Measurements from ENCODE around the gene BPIFB1. TPM values are rescaled to one million over a fixed set of nuclear protein-coding genes. Genes with fewer than 3 reads are reported as not detected.

The BPIFB1 gene
- total and polyA plus RNA-seq, 2 donors from 2014 or later: not detected

GRCh38 chr20:33311011-33311410 is 28.0 kb downstream of the BPIFB1 start:
- H3K4me3 ChIP-seq (ENCODE audit: low read length in 3 of 3): no peak overlapping the region
- H3K9ac ChIP-seq (ENCODE audit: low read length in 3 of 3): no peak overlapping the region
- H3K27ac ChIP-seq (ENCODE audit: low read depth in 2 of 2, low read length in 2 of 2): no peak overlapping the region
- H3K4me1 ChIP-seq (ENCODE audit: control insufficient read depth in 2 of 3, insufficient read depth in 2 of 3, low read depth in 1 of 3, low read length in 3 of 3): no peaks in the 10 kb centered on the region
- intact Hi-C loops (cut with DNase I): no loop called here
- peaks cover 0 to 2% (median 0%) of the 10 kb centered on the region in 3 donors for H3K9me3 ChIP-seq (ENCODE audit: control insufficient read depth in 2 of 3, insufficient read depth in 1 of 3, low read length in 3 of 3)
- no peak for FAIRE-seq
- DNase-seq: no peak
- no peak for TF ChIP-seq CTCF (IDR thresholded peaks at IDR 0.05; ENCODE audit: borderline replicate concordance, extremely low read depth, insufficient read depth)
- no peaks in the 10 kb centered on the region for H3K36me3 ChIP-seq (ENCODE audit: control insufficient read depth in 2 of 3, insufficient read depth in 3 of 3, low read length in 3 of 3)
- no peaks in the 10 kb centered on the region for H3K27me3 ChIP-seq (ENCODE audit: control insufficient read depth, insufficient read depth, low read length)

GRCh38 chr20:33311996-33312395 is 29.0 kb downstream of the BPIFB1 start:
- no peak overlapping the region for H3K9ac ChIP-seq (ENCODE audit: low read length in 3 of 3)
- intact Hi-C loops (cut with DNase I): no loop called here
- H3K36me3 ChIP-seq (ENCODE audit: control insufficient read depth in 2 of 3, insufficient read depth in 3 of 3, low read length in 3 of 3): no peaks in the 10 kb centered on the region
- FAIRE-seq: no peak
- no peak overlapping the region for H3K27ac ChIP-seq (ENCODE audit: low read depth in 2 of 2, low read length in 2 of 2)
- no peaks in the 10 kb centered on the region for H3K4me1 ChIP-seq (ENCODE audit: control insufficient read depth in 2 of 3, insufficient read depth in 2 of 3, low read depth in 1 of 3, low read length in 3 of 3)
- peaks cover 0 to 2% (median 0%) of the 10 kb centered on the region in 3 donors for H3K9me3 ChIP-seq (ENCODE audit: control insufficient read depth in 2 of 3, insufficient read depth in 1 of 3, low read length in 3 of 3)
- no peak for TF ChIP-seq CTCF (IDR thresholded peaks at IDR 0.05; ENCODE audit: borderline replicate concordance, extremely low read depth, insufficient read depth)
- peak in 2 of 5 donors; percentile 7 to 23 for DNase-seq
- no peaks in the 10 kb centered on the region for H3K27me3 ChIP-seq (ENCODE audit: control insufficient read depth, insufficient read depth, low read length)
- no peak overlapping the region for H3K4me3 ChIP-seq (ENCODE audit: low read length in 3 of 3)

DNA sequence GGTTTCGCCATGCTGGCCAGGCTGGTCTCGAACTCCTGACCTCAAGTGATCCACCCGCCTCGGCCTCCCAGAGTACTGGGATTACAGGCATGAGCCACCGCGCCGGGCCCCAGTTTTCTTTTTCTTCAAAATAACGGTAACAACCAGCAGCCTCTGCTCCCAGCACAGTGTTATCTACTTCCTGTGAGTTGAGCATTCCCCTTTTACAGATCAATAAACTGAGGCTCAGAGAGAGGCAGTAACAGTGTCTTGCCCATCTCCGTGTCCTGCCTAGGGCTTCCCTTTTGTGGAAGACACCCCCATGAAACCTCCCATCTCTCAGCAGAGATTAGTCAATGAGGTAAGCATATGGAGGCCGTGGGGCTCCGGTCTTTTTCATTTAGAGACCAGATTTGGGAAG is 29.6 kb downstream of the BPIFB1 start:
- intact Hi-C loops (cut with DNase I): no loop called here
- TF ChIP-seq CTCF (IDR thresholded peaks at IDR 0.05; ENCODE audit: borderline replicate concordance, extremely low read depth, insufficient read depth): no peak
- Histone ChIP-seq H3K27me3 (ENCODE audit: control insufficient read depth, insufficient read depth, low read length) (no peaks in the 10 kb centered on the region), H3K36me3 (ENCODE audit: control insufficient read depth in 2 of 3, insufficient read depth in 3 of 3, low read length in 3 of 3) (no peaks in the 10 kb centered on the region), H3K4me1 (ENCODE audit: control insufficient read depth in 2 of 3, insufficient read depth in 2 of 3, low read depth in 1 of 3, low read length in 3 of 3) (no peaks in the 10 kb centered on the region), H3K27ac (ENCODE audit: low read depth in 2 of 2, low read length in 2 of 2) (no peak overlapping the region), H3K9me3 (ENCODE audit: control insufficient read depth in 2 of 3, insufficient read depth in 1 of 3, low read length in 3 of 3) (peaks cover 0 to 2% (median 0%) of the 10 kb centered on the region in 3 donors), H3K9ac (ENCODE audit: low read length in 3 of 3) (no peak overlapping the region), H3K4me3 (ENCODE audit: low read length in 3 of 3) (no peak overlapping the region)
- FAIRE-seq (no peak), DNase-seq (no peak)

DNA sequence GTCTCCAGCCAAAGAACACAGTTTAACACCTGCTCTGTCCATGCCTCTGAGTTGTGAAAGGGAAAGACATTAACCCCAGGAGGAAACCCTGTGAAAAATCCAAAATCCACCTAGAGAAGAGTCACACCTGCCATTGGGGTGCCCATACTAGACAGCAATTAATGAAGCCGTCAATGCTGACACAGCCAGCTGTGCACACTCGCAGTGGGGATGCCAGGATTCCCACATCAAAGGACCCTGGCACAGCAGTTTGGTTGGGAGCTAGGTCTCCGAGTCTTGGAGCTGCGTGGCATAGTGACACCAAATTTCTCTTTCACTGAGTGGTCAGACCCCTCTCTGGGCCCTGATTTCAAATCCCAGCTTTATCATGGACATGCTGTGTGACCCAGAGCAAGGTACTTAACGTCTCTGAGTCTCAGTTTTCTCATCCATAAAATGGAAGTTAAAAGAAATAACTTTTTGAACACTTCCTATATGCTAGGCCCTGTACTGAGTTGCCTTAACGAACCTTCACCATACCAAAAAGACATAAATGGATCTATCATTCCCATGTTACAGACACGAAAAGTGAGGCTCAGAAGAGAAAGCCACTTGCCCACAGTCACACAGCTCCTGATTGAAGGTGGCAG is 30.8 kb downstream of the BPIFB1 start:
- no peaks in the 10 kb centered on the region for H3K27me3 ChIP-seq (ENCODE audit: control insufficient read depth, insufficient read depth, low read length)
- H3K27ac ChIP-seq (ENCODE audit: low read depth in 2 of 2, low read length in 2 of 2): no peak overlapping the region
- intact Hi-C loops (cut with DNase I): no loop called here
- H3K9ac ChIP-seq (ENCODE audit: low read length in 3 of 3): no peak overlapping the region
- no peak for DNase-seq
- FAIRE-seq: no peak
- peaks cover 0 to under 1% (median 0%) of the 10 kb centered on the region in 3 donors for H3K9me3 ChIP-seq (ENCODE audit: control insufficient read depth in 2 of 3, insufficient read depth in 1 of 3, low read length in 3 of 3)
- TF ChIP-seq CTCF (IDR thresholded peaks at IDR 0.05; ENCODE audit: borderline replicate concordance, extremely low read depth, insufficient read depth): no peak
- H3K4me1 ChIP-seq (ENCODE audit: control insufficient read depth in 2 of 3, insufficient read depth in 2 of 3, low read depth in 1 of 3, low read length in 3 of 3): no peaks in the 10 kb centered on the region
- H3K36me3 ChIP-seq (ENCODE audit: control insufficient read depth in 2 of 3, insufficient read depth in 3 of 3, low read length in 3 of 3): no peaks in the 10 kb centered on the region
- H3K4me3 ChIP-seq (ENCODE audit: low read length in 3 of 3): no peak overlapping the region
